ENCODE measurements around the gene TSPAN4.

TSPAN4 gene

DNA sequence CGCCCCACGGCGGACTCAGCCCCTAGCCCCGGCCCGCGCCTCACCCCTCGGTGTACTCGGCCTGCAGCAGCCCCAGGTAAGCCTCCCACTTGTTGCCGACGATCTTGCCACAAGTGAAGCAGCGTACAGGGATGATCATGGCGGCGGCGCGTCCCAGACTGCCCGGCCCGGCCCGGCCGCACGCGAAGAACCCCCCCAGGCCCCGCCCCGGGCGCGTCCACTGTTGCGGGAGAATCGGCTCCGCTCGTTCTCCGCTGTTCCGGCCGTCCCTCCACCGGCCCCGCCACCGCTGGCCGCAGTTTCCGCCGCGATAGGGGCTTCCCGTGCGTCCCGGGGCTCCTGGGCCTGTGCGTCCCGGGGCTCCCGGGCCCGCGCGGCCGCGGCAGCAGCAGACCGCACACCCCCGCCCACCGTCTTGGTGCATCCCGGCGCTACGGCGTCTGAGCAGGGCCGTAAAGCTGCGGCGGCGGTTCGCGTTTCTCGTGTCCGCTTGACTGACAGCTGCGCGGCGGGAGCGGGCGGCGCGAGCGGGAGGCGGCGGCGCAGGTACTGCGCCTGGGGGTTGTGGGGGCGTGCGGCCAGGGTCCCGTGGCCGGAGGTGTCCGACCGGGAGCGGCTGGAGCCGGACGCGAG lies at the start of gene TSPAN4, which contains the start of gene POLR2L:
TSS of gene TSPAN4 (plus strand) at position 483 of the 633 bp plus-strand sequence. CDS start 7,453 bp downstream, outside the sequence.
TSS of gene POLR2L (minus strand) at position 160 of the 633 bp plus-strand sequence. CDS start at position 139, 21 bp downstream.
- DNase-seq = peak; percentile 74 to 89

- DNase-seq = no peak
Observed at GRCh38 chr11:792873-793272, 49.8 kb upstream of the TSPAN4 start.

- no peak for DNase-seq
Observed at GRCh38 chr11:793556-793955, 49.1 kb upstream of the TSPAN4 start.

GRCh38 chr11:794013-794765 lies 48.5 kb upstream of the TSPAN4 start:
- DNase-seq = no peak

DNA sequence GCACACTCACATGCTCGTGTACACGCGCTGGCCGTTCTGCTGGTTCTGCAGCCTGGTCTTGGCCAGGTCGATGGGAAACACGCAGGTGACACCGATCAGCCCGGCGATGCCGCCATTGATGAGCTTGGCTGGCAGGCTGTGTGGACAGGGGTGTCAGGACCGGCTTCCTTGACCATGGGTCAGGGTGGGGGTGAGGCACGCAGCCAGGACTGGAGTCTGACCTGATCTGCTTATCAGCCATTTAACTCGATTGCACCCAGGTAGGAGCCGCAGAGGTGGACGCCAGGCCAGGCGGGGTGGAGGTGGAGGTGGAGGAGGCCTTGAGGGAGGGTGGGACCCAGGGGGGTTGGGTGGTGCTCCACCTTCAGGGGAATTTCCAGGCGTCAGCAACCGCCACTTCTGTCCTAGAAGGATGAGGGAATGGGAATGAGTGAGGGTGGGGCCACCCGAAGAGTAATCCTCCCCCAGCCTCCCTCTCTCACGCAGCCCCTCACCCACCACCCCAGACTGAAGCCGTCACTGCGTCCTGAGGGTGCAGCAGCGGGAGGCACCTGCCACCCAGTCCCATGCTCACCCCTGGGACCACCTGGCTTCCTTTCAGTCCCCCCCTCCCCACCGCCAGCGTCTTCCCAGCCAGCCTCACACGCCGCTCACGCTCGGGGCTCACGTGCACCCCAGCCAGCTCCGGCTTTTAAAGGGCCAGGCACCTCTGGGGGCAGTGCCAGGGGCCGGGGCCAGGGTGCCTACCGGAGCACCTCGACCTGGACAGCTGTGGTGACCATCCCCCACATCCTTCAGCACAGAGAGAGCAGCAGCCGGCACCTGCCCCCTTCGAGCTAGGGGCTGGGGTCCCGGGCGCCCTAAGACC lies 47.7 kb upstream of the TSPAN4 start:
- no peak for DNase-seq

DNA sequence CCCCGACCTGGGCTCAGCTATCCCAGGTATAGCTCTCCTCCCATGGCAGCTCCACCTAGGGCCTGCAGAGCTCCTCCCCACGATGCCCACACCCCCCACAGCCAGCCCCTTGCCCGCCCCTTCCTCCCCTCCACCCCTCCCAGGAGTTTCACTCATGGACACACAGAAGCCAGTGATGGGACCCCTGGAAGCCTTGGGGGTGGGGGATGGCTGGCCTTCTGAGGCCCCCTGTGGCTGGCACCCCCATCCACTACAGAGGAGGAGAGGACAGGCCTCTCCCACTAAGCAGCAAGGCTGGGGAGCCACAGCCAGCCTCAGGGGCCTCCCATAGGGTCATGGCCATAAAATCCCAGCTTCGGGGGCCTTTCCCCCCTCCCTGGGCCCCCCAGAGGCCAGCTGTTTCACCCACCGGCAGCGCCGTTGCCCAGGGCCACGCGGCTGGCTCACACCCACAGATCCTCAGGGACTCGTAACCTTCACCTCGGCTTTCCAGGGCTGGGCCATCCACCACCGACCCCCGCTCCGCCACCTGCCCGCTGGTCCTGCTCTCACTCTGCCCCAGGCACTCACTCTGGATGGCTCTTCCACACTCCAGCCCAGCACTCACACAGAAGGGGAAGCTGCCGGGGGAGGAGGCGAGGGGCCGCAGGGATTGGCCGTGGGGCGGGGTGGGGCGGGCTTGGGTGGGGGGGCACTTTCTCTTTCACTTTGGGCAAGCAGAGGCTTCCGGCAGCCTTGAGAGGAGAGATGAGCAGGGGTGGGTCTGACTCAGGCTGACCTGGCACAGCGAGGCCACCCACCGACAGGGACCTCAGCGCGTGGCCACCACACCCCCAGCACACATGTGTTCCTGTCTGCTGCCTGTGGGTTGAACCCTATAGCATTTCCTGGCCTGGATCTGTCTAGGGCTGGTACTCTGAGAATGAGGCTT lies 46.8 kb upstream of the TSPAN4 start:
- DNase-seq = peak; percentile 27 to 38

DNA sequence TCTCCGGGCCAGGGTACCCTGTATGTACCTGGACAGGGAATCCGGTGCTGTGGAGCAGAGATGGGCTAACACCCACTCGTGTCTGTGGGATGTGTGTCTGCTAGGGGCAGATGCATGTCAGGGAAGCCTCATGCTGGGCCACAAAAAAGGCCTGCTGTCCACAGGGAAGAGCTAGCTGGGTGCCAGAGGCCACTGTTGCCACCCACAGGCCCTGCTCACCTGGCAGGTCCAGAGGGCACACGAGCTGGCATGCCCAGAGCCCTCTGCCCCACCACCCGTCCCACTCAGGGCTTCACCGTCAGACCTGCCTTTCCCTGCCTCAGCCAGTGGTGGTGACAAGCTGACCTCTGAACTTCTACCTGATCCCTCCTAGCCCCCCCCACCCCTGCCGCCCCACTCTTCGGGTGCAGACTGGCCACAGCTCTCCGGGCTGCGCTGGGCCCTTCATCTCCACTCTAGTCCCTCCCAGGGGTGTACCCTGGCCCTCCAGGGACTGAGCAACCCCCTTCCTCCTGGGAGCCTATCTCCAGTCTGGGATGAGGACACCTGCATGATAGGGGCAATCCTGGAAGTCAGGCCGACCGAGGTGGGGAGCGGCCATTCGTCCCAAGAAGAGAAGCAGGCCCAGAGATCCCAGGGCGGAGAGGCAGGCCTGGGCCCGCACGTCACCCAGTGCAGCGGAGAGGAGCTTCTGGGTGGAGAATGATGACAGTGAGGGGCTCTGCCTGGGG lies 45.9 kb upstream of the TSPAN4 start:
- no peak for DNase-seq

DNA sequence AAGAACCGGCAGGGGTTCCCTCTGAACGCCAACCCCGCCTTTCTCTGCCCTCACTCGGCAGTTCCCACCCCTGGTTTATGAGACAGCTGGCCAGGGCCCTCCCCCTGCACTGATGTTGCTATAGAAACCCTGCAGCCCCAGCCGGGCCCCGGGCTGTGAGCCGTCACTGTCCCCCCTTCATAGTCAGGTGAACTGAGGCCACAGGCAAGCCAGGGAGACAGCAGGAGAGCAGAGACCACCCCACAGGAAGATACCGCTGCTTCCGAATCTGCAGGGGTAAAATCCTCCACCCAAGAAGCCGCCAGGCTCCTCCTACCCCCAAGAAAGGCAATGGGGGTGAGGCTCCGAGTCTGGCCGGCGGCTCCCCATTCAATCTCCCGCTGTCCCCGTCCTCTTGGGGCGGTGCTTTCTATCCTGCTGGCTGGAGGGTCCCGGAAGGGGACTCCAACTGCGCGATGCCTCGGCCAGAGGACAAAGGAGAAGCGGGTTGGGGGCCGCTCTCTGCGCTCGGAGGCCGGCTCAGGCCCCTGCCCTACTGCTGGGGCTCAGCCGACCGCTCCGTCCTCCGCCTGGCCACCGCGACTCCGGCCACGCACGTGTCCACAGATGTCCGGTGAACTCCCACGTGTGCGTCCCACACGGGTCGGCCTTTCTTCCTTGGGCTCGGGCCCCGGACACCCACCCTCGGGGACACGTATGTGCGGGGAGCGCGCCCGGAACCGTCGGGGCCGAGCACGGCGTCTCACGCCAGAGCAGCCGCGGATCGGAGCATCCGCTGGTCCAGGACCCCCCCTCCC lies 45.2 kb upstream of the TSPAN4 start:
- DNase-seq = peak; percentile 68 to 72

DNA sequence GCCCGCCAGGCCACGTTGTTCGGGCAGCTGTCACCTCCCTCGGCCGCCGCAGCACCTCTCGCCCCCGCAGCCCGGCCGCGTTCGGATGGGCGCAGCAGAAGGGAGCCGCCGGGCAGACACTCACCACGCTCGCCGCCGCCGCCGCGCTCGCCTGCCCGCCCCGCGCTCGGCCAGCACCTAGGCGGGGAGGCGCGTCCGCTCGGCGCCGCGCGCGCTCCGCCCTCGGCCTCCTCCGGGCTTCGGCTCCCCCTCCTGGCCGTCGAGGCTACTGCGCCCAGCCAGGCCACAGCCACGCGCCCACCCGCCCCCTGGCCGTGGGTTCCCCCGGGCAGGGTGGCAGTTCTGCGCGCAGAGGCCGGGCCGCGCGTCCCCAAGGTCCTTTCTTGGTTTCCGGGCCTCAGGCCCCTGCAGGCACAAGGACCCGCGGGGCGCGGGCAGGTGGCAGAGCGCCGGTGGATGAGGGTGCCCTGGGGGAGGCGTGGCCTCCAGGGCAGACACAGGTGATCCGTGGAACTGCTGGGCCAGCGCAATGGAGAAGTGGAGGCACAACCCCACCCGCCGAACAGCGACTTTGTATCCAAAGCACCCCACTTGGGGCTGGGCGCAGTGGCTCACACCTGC lies 44.4 kb upstream of the TSPAN4 start, which contains the start of gene SLC25A22:
TSS of gene SLC25A22 (minus strand) at position 189 of the 621 bp plus-strand sequence. CDS start 3,275 bp downstream, outside the sequence.
- peak; percentile 60 to 68 for DNase-seq

GRCh38 chr11:799641-800316 lies 42.9 kb upstream of the TSPAN4 start:
- DNase-seq = no peak

GRCh38 chr11:800473-800872 lies 42.2 kb upstream of the TSPAN4 start:
- no peak for DNase-seq

DNA sequence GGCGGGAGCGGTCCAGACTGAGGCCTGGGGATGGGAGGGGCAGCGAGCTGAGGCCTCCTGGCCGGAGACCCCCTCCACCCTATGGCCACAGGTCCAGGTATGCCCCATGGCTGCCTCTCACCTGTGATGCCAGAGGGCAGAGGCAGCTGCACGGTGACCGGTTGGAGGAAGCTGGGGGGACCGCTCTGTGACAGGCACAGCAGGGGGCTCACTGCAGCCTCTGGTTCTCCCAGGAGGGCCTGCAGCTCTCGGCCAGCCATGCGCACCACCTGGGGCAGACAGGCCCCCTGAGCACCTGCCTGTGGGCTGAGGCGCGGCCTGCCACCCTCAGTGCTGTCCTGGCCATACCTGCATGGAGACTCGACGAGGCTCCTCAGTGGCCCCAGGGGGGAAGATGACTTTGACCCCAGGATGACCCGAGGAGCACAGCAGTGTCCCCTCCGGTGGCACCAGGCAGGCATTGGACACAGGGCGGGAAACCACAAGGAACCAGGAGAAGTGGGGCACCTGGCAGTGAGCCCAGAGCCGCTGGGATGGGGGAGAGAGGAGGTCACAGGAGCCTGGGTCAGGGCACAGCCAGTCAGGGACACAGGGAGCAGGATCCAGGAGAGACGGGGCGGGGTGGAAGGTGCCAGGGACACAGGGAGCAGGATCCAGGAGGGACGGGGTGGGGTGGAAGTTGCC lies 41.4 kb upstream of the TSPAN4 start:
- no peak for DNase-seq

GRCh38 chr11:802018-802617 lies 40.5 kb upstream of the TSPAN4 start:
- no peak for DNase-seq

- DNase-seq = no peak
Observed at GRCh38 chr11:802693-803466, 39.8 kb upstream of the TSPAN4 start.

GRCh38 chr11:803467-803742 lies 39.2 kb upstream of the TSPAN4 start:
- no peak for DNase-seq

GRCh38 chr11:803770-804598 lies 38.7 kb upstream of the TSPAN4 start:
- no peak for DNase-seq

DNA sequence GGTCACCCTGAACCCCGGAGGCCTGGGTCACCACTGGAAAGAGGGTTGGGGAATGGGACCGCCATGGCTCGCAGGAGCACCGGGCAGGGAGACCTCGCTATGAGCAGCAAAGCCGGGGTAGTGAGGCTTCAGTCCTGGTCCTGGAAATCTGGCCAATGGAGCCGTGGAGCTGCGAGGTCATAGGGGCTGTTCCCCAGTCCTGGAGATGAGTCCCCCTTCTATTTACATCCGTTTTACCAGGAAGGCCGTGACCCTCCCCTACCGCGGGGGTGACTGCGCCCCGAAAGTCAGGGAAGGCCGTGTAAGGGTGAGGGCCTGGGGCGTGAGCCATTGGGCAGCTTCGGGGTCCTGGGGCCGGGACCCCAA lies 38.1 kb upstream of the TSPAN4 start:
- no peak for DNase-seq
